Measurements from ENCODE around the gene USP35. TPM values are rescaled to one million over a fixed set of nuclear protein-coding genes. Genes with fewer than 3 reads are reported as not detected.
"Not testable (repeated sequence)": the region's sequence is repeated elsewhere in the genome, so short reads cannot be mapped to it uniquely, and the experiment has no call there.

USP35 gene
- polyA plus RNA-seq, 3 donors, result 4.2 to 6.3 (median 5.9) TPM

DNA sequence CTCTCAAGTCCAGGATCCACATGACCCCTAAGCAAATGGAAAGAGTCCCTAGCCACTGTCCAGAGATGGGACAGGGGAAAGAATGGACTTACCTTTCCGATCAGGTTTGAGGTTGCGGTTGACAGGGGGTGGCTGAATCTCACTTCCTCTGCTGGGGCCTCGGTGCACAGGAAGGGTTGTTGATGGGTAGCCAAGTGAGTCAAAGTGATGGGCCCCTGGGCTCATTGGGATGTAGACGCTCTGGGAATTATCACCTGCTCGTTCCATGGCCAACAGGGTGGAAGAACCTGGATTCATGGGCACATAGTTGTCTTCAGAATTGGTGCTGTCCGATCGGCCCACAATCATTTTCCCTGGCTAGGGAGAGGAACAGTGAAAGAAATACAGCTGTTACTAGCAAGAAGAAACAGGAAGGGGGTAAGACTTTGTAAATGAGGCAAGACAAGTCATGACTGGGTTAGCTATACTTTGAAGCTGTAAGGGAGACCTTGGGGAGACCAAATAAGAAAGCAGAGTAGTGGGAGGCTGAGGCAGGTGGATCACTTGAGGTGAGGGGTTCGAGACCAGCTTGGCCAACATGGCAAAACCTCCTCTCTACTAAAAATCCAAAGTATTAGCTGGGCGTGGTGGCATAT is 34.7 kb downstream of the USP35 start:
- no peak for DNase-seq (ENCODE audit: extremely low read depth in 1 of 11, low read depth in 9 of 11, low spot score in 4 of 11)

DNA sequence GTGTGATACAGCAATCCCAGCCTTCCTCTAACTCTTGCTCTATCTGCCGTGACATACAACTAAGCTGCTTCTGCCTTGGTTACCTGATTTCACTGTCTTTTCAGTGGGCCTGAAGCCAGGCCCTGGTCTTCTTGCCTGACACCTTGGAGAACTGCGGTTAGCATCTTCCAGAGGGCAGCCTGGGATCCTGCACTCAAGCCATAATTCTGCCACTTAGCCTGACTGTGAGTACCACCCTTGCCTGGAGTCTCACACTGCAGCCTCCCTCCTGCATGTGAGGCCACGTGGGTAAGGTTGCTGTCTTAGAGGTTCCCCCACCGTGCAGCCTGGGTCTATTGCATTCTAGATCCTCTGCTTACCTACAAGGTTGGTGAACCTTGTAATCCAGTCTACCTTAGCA is 35.8 kb downstream of the USP35 start:
- no peak for DNase-seq (ENCODE audit: extremely low read depth in 1 of 11, low read depth in 9 of 11, low spot score in 4 of 11)

- no peak for DNase-seq (ENCODE audit: extremely low read depth in 1 of 11, low read depth in 9 of 11, low spot score in 4 of 11)
These were observed 36.2 kb downstream of the USP35 start for GRCh38 chr11:78224906-78225420.

GRCh38 chr11:78226684-78227680 is 38.3 kb downstream of the USP35 start:
- DNase-seq (ENCODE audit: extremely low read depth in 1 of 11, low read depth in 9 of 11, low spot score in 4 of 11), result no peak

GRCh38 chr11:78227921-78228320 is 39.2 kb downstream of the USP35 start:
- DNase-seq (ENCODE audit: extremely low read depth in 1 of 11, low read depth in 9 of 11, low spot score in 4 of 11), result no peak

DNA sequence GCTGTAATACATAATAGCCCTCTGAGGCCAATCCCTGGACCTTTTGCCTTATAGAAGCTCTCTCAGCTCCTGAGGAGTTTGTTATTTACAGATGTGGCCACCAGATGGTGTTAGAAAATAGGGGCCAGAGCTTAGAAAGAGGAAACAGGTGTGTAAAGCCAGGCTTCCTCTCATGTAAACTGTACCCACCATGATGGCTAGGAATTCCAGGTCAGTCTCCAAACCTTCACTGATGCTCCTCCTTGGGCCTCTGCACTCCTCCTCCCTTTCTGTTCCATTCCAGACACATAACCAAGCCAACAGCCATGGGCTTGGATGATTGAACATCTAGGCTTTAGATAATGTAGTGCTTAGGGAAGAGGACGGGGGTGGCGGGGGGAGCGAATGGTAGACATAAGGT is 39.7 kb downstream of the USP35 start:
- peak; percentile 29 to 74 (median 40) for DNase-seq (ENCODE audit: extremely low read depth in 1 of 11, low read depth in 9 of 11, low spot score in 4 of 11)

DNA sequence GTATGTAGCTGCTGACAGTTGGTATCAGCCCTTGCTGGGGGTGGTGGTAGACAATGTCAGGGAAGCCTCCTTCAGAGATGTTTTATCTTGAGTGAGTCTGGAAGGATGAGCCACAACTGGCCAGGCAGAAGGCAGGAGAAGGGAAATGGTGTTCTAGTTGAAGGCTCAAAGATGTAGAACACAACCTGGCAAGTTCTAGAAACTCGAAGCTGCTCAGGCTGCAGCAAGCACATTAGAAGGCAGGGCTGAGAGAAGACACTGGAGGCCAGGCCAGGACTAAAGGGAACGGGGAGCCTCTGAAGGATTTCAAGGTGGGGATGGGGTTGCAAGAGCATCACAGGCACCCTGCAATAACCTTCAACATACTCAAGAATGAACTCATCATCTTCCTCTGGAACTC is 40.4 kb downstream of the USP35 start:
- DNase-seq (ENCODE audit: extremely low read depth in 1 of 11, low read depth in 9 of 11, low spot score in 4 of 11), result no peak

DNA sequence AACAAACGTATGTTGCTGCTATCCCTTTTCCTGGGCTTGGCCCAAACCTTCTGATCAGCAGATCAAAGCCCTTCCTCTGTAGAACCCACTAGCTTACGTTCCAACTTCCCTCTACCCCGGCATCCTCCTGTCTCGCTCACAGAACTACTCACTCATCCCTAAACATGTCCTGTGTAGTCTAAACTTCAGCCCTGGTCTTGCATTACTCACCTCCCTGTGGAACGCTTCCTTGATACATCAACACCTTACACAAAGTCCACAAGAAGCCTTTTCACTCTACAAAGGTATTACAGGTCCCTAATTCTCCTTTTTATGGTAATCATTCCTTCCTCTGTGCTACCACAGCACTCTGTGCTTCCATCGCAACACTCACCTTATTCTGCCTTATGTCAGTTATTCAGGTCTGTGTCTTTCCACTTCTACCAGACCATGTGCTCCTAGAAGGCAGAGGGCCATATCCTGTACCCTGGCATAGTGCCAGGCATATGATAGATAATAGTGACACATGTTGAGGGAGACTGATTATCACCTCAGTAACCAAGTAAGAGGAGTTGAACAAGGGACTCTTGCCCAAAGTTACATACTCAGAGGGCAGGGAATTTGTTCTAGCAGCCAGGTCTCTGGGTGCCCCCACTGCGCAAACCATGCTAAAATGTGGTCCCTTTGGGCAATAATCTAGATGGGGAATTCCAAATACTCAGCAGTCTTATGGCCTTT is 41.6 kb downstream of the USP35 start:
- no peak for DNase-seq (ENCODE audit: extremely low read depth in 1 of 11, low read depth in 9 of 11, low spot score in 4 of 11)

GRCh38 chr11:78231962-78232501 is 43.3 kb downstream of the USP35 start:
- DNase-seq (ENCODE audit: extremely low read depth in 1 of 11, low read depth in 9 of 11, low spot score in 4 of 11), result no peak

GRCh38 chr11:78233046-78233445 is 44.3 kb downstream of the USP35 start:
- not testable (repeated sequence) for DNase-seq (ENCODE audit: extremely low read depth in 1 of 11, low read depth in 9 of 11, low spot score in 4 of 11)

- no peak for DNase-seq (ENCODE audit: extremely low read depth in 1 of 11, low read depth in 9 of 11, low spot score in 4 of 11)
These were observed 45.3 kb downstream of the USP35 start for GRCh38 chr11:78234006-78234405.

- DNase-seq (ENCODE audit: extremely low read depth in 1 of 11, low read depth in 9 of 11, low spot score in 4 of 11), result no peak
These were observed 48.8 kb downstream of the USP35 start for GRCh38 chr11:78237293-78238046.

- DNase-seq (ENCODE audit: extremely low read depth in 1 of 11, low read depth in 9 of 11, low spot score in 4 of 11), result no peak
These were observed 51.1 kb downstream of the USP35 start for GRCh38 chr11:78239781-78240180.

GRCh38 chr11:78241475-78241874 is 52.8 kb downstream of the USP35 start:
- no peak for DNase-seq (ENCODE audit: extremely low read depth in 1 of 11, low read depth in 9 of 11, low spot score in 4 of 11)

- DNase-seq (ENCODE audit: extremely low read depth in 1 of 11, low read depth in 9 of 11, low spot score in 4 of 11), result no peak
These were observed 55.4 kb downstream of the USP35 start for GRCh38 chr11:78244080-78244479.

- no peak for DNase-seq (ENCODE audit: extremely low read depth in 1 of 11, low read depth in 9 of 11, low spot score in 4 of 11)
These were observed 56.0 kb downstream of the USP35 start for GRCh38 chr11:78244546-78245255.

GRCh38 chr11:78248191-78248590 is 59.5 kb downstream of the USP35 start:
- DNase-seq (ENCODE audit: extremely low read depth in 1 of 11, low read depth in 9 of 11, low spot score in 4 of 11), result no peak

DNA sequence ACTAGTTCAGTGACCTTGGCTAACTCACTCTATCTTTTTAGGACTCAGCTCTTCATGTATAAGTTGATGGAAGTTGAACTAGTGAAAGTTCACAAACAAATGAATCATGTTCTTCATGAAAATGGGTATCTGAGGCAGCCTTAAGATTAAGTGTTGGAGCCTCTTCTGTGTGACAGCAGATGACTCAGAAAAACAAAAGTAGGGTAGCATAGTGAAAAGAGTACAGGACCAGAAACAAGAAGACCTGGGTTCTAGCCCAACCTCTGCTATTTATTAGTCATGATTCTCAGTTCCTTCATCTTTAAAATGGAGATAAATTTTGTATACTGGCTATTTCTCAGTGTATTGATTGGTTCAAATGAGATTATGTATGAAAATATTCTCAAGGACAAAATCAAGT is 60.2 kb downstream of the USP35 start:
- no peak for DNase-seq (ENCODE audit: extremely low read depth in 1 of 11, low read depth in 9 of 11, low spot score in 4 of 11)

Measured in renal cortex interstitium (tissue), 11 donors.